ENCODE measurements around the gene SPIRE1.

SPIRE1 gene

DNA sequence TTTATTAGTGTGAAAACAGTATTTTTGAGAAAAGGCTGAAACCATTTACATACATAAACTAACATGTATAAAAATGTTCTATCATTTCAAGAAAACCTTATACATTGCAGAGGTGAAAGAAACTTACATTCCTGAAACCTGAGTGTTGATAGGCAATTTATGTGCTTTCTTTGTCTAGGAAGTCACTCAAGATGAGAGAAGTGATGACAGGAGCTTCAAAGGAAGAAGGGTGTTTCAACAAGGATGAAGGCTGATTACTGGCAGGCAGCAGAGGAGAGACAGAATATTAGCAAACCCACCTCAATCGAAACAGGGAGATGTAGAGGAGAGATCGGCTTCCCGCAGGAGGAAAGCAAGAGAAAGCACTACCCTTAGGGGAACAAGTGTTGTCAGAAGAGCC is 125.2 kb downstream of the SPIRE1 start:
- DNase-seq (ENCODE audit: low read depth), result no peak
- H3K4me3 ChIP-seq (ENCODE audit: low read length), result no peak overlapping the region
- TF ChIP-seq, protein P1, sequence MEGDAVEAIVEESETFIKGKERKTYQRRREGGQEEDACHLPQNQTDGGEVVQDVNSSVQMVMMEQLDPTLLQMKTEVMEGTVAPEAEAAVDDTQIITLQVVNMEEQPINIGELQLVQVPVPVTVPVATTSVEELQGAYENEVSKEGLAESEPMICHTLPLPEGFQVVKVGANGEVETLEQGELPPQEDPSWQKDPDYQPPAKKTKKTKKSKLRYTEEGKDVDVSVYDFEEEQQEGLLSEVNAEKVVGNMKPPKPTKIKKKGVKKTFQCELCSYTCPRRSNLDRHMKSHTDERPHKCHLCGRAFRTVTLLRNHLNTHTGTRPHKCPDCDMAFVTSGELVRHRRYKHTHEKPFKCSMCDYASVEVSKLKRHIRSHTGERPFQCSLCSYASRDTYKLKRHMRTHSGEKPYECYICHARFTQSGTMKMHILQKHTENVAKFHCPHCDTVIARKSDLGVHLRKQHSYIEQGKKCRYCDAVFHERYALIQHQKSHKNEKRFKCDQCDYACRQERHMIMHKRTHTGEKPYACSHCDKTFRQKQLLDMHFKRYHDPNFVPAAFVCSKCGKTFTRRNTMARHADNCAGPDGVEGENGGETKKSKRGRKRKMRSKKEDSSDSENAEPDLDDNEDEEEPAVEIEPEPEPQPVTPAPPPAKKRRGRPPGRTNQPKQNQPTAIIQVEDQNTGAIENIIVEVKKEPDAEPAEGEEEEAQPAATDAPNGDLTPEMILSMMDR (conservative IDR thresholded peaks at IDR 0.05; ENCODE audit: low read depth, low read length), result no peak

DNA sequence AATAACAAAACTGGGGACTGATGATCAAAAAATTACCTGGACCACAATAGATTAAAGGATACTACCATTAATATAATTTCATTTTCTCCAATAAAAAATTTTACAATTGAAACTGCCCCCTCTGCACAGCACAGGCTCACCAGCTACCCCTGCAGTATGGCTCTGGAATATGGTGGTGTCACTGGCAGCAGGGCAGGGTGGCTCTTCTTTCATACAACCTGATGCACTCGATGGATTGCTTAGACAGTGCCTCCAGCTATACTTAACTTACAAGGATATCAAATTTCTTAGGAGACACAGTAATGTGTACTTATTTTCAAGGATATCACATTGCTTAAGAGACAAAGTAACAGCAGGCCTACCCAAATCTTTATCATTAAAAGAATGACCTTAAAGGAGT is 126.2 kb downstream of the SPIRE1 start:
- TF ChIP-seq, protein P1 (conservative IDR thresholded peaks at IDR 0.05; ENCODE audit: low read depth, low read length), result peak; percentile 10
- H3K4me3 ChIP-seq (ENCODE audit: low read length), result no peak overlapping the region
- DNase-seq (ENCODE audit: low read depth), result no peak

DNA sequence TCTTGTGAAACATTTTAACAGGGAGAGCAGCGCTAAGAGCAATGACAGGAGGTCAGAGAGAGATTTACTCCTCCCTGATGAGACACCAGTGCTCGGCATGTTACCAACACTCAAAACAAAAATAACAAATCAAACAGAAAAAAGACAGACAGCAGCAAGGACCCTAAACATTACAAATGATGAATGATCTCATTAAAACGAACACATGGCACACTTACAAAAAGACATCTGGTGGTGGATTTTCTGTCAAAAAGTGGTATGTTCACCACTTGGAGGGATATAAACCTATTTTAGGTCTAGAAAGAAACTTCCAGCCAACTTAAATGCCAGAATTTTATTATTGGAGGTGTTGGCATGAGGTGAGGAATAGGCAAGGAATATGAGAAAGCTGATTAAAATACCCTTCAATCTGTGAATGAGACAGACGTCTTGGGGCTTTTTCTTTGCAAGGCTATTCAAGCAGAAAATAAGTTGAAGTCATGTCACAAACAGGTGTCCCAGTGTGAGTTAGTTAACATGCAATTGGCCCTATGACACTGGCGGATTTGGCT is 137.4 kb downstream of the SPIRE1 start:
- no peak for DNase-seq (ENCODE audit: low read depth)
- TF ChIP-seq, protein P1 (conservative IDR thresholded peaks at IDR 0.05; ENCODE audit: low read depth, low read length), result no peak

DNA sequence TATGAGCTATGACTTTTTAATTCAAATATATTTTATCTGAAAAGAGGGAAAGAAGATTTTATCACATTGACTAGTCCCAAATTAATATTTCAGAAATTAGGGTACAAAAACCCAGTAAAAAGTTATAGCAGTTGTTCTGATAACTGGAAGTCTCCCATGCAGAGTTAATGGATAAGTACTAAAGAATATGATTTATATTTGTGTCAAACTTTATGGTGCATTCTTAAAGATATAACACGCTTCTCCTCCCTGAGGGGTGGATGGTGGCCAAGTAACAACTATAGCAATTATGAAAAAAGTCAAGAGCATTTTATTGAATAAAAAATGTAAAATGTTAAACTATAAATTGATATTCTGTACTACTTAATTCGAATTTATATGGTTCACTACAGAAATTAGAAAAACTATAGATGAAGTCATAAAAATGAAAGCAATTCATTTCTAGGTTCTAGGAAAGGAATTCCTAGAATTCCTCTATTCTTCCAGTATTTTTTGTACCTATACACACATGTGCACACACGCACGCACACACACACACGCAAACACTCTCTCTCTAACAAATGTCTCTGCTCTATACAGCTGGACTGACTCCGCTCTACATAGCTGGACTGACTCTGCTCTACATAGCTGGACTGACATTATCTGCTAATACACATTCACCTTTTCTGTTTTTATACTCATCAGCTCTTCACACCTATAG is 138.9 kb downstream of the SPIRE1 start:
- TF ChIP-seq, protein P1 (conservative IDR thresholded peaks at IDR 0.05; ENCODE audit: low read depth, low read length), result no peak
- no peak for DNase-seq (ENCODE audit: low read depth)
- no peak overlapping the region for H3K4me3 ChIP-seq (ENCODE audit: low read length)

More for the DNA sequence above, 137.4 kb downstream of the SPIRE1 start:
- no peak overlapping the region for H3K4me3 ChIP-seq (ENCODE audit: low read length)

DNA sequence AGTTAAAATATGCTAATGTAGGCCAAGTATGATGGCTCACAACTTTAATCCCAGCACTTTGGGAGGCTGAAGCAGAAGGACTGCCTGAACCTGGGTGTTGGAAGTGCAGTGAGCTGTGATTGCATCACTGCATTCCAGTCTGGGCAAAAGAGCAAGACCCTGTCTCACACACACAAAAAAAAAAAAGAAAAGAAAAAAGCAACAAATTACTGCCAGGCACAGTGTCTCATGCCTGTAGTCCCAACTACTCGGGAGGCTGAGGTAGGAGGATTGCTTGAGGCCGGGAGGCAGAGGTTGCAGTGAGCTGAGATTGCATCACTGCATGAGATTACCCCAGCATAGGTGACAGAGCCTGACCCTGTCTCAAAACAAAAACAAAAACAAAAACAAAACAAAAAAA is 139.6 kb downstream of the SPIRE1 start:
- TF ChIP-seq, protein P1 (conservative IDR thresholded peaks at IDR 0.05; ENCODE audit: low read depth, low read length), result no peak
- H3K4me3 ChIP-seq (ENCODE audit: low read length), result no peak overlapping the region
- peak; percentile 46 for DNase-seq (ENCODE audit: low read depth)

DNA sequence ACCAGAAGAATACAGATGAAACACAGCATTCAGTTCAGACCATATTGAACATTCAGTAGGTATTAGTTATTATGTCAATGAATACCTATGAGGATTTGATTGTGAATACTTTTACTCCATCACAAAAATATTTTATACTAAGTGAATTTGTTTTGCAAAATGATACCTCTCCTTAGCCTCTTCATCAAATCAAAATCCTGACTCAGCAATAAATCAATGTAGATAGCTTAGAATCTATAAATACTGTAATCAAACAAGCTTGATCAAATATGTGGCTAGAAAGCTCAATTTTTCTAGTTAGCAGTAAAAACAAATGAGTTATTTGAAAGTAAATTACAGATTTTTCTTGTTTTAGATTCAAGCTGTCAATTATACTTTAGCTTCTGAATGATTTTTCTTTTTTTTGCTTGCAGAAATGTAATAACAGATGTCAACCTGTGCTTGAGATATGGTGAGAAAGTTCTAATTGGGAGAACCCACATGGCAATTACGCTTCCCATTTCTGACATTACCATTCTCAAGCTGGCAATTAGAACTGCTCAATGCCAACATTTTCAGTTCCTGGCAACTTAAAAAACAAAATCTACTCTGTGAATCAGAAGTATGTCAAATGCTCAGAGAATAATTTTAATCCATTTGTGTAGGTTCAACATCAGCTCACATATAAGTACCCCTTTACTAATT is 140.6 kb downstream of the SPIRE1 start:
- TF ChIP-seq, protein P1 (conservative IDR thresholded peaks at IDR 0.05; ENCODE audit: low read depth, low read length), result no peak
- H3K4me3 ChIP-seq (ENCODE audit: low read length), result no peak overlapping the region
- no peak for DNase-seq (ENCODE audit: low read depth)
